Fibroblast of pulmonary artery (primary cell): ENCODE data around the gene MSL3B.

Experiments used
- DNase-seq: peaks from one replicate; pipeline ENCODE4 v3.0.0-alpha.2; 2010; ENCODE audit warnings: low read depth
- H3K4me3 ChIP-seq: replicated peaks from 2 replicates; pipeline ENCODE4 v1.5.1; 2011; ENCODE audit warnings: low read depth, mild to moderate bottlenecking, control low read depth, low read length, moderate library complexity
- CTCF ChIP-seq: IDR thresholded peaks from 2 replicates; pipeline ENCODE4 v1.5.1; 2011; ENCODE audit warnings: mild to moderate bottlenecking, control low read depth, low read length, inconsistent platforms; ENCODE audit errors: missing control alignments

The MSL3B gene

DNA sequence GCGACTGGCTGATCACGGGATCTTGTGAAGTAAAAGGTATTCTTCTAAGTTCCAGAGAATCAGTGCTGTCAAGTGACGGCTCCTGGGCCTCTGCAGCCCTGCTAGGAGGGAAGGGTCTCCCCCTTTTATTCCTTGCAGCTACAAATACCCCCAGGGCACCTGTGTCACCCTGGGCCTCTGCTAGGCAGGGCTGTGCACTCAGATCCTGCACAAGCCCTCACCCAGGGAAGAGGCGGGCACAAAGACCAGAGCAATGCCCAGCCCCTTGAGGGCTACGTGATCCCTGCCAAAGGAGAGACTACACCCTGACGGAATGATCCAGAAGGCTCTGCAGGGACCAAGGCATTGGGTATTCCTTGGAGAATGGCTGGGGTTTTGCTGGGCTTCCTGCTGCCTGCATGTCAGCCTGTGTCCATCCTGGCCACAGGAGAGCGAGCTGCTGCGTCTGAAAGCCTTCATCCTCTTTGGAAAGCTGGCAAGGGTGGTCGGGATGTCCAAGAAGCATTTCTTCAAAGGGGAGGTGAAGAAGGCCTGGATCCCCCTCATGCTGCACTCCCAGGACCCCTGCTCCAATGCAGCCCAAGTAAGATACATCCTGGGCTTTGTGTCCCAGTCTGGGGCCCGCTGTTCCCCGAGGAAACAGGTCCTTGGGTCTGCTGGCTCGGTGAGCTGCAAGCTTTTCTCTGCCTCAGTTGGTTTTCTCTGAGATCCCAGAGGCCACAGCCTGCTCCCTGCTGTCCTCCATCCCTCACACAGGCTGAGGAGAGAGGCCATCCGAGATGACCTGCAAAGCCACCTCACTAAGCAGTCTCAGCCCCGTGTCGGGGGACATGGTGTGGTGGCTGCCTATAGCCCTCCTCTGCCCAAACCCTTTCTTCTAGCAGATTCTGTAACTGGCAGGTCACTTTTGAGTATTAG is 38.7 kb downstream of the MSL3B start:
- DNase-seq, result no peak
- H3K4me3 ChIP-seq, result no peak overlapping the region
- TF ChIP-seq CTCF, result no peak

- H3K4me3 ChIP-seq, result no peak overlapping the region
- TF ChIP-seq CTCF, result no peak
- no peak for DNase-seq
These were observed 39.5 kb downstream of the MSL3B start for GRCh38 chr2:233828546-233829192.

DNA sequence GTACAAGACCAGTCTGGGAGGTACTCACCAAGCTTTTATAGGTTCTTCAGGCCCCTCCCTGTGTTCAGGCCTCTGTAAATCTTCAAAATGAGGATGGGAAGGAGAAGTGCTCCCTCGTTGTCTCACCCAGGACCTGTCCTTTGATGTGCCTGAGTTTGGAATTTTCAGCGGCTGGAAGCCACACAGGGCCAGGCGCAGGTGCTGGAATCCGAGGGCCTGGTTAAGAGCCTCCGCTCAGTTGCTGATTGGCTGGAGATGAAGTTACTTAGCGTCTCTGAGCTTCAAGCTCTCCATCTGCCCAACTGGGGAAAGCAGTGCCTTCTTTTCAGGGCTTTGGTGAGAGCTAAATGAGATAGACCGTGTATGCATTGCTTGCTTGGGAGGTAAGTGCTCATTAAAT is 43.8 kb downstream of the MSL3B start:
- H3K4me3 ChIP-seq, result no peak overlapping the region
- DNase-seq, result no peak
- TF ChIP-seq CTCF, result no peak

- TF ChIP-seq CTCF, result no peak
- DNase-seq, result no peak
- H3K4me3 ChIP-seq, result no peak overlapping the region
These were observed 44.5 kb downstream of the MSL3B start for GRCh38 chr2:233823731-233824121.

DNA sequence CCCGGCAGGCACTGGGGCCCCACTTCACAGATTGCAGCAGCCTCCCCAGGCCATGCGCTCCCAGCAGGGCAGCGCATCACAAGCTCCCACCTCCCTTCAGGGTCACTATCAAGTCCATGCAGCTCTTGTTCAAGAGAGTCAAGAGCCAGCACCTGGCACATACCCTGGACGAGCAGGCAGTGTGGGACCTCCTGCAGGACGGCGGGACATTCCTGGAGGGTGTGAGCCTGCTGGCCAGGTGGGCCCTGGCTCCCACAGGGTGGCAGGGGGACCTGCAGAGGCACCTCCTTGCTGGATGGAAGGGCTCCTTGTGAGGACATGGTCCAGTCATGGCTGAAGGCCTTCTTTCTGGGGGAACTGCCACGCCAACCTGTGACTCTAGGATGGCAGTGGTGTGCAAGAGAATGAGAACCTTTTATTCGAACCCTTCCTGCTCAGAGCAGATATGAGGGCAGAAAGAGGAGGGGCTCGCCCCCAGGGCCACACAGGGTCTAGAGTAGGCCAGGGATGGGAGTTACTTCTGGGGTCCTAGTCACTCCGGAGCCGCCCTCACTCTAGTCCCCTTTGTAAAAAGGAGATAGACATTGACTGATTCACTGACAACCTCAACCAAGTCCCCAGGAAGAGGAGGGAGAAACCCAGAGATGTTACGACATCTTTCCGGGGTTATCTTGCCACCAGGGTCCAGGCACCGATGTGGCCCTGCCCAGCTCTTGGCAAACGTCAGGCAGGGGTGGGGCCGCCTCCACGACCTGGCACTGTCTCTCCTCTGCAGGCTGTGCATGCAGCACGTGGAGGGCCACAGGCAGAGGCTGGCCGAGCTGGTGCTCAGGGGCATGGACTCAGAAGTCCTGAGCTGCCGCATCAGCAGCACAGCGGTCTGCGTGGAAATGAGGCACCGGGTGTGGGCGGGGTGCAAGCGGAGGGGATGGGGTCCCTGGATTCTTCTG is 45.1 kb downstream of the MSL3B start:
- TF ChIP-seq CTCF, result no peak
- no peak for DNase-seq
- H3K4me3 ChIP-seq, result no peak overlapping the region

DNA sequence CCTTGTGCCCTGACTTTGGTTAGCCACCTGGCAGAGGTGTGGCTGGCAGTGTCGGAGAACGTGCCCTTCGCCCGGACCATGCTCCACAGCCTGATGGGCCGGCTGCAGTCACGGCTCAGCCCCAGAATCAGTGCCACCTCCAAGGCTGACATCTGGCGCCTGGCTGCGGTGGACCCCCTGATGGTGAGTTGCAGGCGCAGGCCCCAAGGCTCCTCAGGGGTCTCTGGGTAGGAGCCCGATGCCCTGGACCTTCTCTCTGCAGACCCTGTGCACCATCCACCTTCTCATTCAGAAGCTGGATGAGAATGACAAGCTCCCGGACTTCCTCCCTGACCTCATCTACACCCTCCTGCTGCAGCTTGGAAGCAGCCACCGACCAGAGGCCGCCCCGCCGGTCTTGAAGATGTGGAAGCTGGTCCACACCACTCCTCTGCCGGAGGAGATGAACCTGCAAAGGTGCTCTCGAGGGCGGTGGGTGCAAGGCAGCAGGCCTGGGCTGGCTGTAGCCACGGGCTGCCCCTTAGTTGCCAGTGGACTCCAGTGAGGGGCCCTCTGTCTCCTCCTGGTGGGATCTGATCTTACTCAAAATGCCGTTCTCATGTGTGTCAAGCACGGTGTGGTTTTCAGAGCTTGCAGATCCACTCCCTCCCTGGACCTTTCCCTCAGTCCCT is 46.0 kb downstream of the MSL3B start:
- TF ChIP-seq CTCF, result no peak
- H3K4me3 ChIP-seq, result no peak overlapping the region
- DNase-seq, result no peak
